PC-3 (cell line): ENCODE data around the gene ZNF423. TPM values are rescaled to one million over a fixed set of nuclear protein-coding genes. Genes with fewer than 3 reads are reported as not detected.

Experiments used
- ATAC-seq: fragments of 200-7000 bp; cut with Tn5 transposase; 2 replicates; pipeline ENCODE4 v1.9.1; 2020; ENCODE audit warnings: mild to moderate bottlenecking, moderate library complexity
- BruUV-seq: library from RNA; stranded (reverse); fragments of 400-500 nt; replicated peaks from 2 replicates; lab custom pipeline; 2021; lab: Mats Ljungman, UMichigan
- CTCF ChIA-PET: fragments of 300-600 bp; sonication (Branson Sonifier 250); formaldehyde crosslinking; loops from one replicate; lab custom pipeline; 2022; ENCODE audit warnings: antibody characterized with exemption; lab: Charles Lee
- POLR2A ChIA-PET: fragments of 300-600 bp; sonication (Branson Sonifier 250); formaldehyde crosslinking; loops from one replicate; lab custom pipeline; 2022; ENCODE audit warnings: antibody characterized with exemption; ENCODE audit not compliant: unreplicated experiment; lab: Charles Lee
- DNase-seq: peaks from one replicate; pipeline ENCODE4 v3.0.0-alpha.2; 2015
- H2AFZ ChIP-seq: fragments of 300-600 bp; sonication (generic); 2 replicates; pipeline ENCODE4 v1.6.0; 2016; ENCODE audit warnings: antibody characterized with exemption, low read length
- H3F3A ChIP-seq: fragments of 300-600 bp; sonication (generic); one replicate; pipeline ENCODE4 v1.6.0; 2017; ENCODE audit warnings: antibody characterized with exemption, low read length, control low read depth, mild to moderate bottlenecking; ENCODE audit not compliant: unreplicated experiment
- H3K27ac ChIP-seq: fragments of 300-600 bp; sonication (generic); 2 replicates; pipeline ENCODE4 v1.5.1; 2016; ENCODE audit warnings: mild to moderate bottlenecking, low read length
- H3K27me3 ChIP-seq: fragments of 300-600 bp; sonication (generic); 2 replicates; pipeline ENCODE4 v1.6.1; 2016; ENCODE audit warnings: low read length, mixed read lengths
- H3K36me3 ChIP-seq: fragments of 300-600 bp; sonication (generic); 2 replicates; pipeline ENCODE4 v1.6.1; 2016; ENCODE audit warnings: low read depth, mixed run types, low read length, mixed read lengths
- H3K4me1 ChIP-seq: fragments of 300-600 bp; sonication (generic); 2 replicates; pipeline ENCODE4 v1.5.1; 2016; ENCODE audit warnings: low read length; ENCODE audit not compliant: insufficient read depth
- H3K4me2 ChIP-seq: fragments of 300-600 bp; sonication (generic); 2 replicates; pipeline ENCODE4 v1.6.0; 2016; ENCODE audit warnings: low read length
- H3K4me3 ChIP-seq: fragments of 300-600 bp; sonication (generic); 2 replicates; pipeline ENCODE4 v1.5.1; 2016; ENCODE audit warnings: mild to moderate bottlenecking, low read length, mixed read lengths
- H3K79me2 ChIP-seq: fragments of 300-600 bp; sonication (generic); 2 replicates; pipeline ENCODE4 v1.6.1; 2017; ENCODE audit warnings: low read length, mixed read lengths
- H3K9ac ChIP-seq: fragments of 300-600 bp; sonication (generic); 2 replicates; pipeline ENCODE4 v1.6.0; 2016; ENCODE audit warnings: mild to moderate bottlenecking, low read length
- H3K9me2 ChIP-seq: fragments of 300-600 bp; sonication (generic); replicated peaks from 2 replicates; pipeline ENCODE4 v1.6.1; 2016; ENCODE audit warnings: mixed run types, low read length, mixed read lengths
- H3K9me3 ChIP-seq: fragments of 300-600 bp; sonication (generic); 2 replicates; pipeline ENCODE4 v1.6.1; 2016; ENCODE audit warnings: low read length, mixed read lengths
- H4K20me1 ChIP-seq: fragments of 300-600 bp; sonication (generic); 2 replicates; pipeline ENCODE4 v1.6.1; 2016; ENCODE audit warnings: low read length, mixed read lengths
- CTCF ChIP-seq: fragments of 300-600 bp; sonication (generic); conservative IDR thresholded peaks from 2 replicates; pipeline ENCODE4 v1.5.1; 2017; ENCODE audit warnings: antibody characterized with exemption, low read depth, mild to moderate bottlenecking, low read length
- EZH2 ChIP-seq: fragments of 300-600 bp; sonication (generic); IDR thresholded peaks from one replicate; pipeline ENCODE4 v1.6.1; 2017; ENCODE audit warnings: antibody characterized with exemption, mild to moderate bottlenecking, low read length; ENCODE audit not compliant: unreplicated experiment
- EZH2phosphoT487 ChIP-seq: fragments of 300-600 bp; sonication (generic); IDR thresholded peaks from 2 replicates; pipeline ENCODE4 v1.6.1; 2018; ENCODE audit warnings: mild to moderate bottlenecking, antibody characterized with exemption, low read length, borderline replicate concordance
- intact Hi-C: fragments of 100-400 bp; cut with micrococcal nuclease; formaldehyde crosslinking; loops from 2 replicates; pipeline ENCODE4 v1.9.0; 2023
- total RNA-seq: library from RNA; depleted of rRNA; stranded (reverse); fragments of >200 nt; gene quantifications from 2 replicates; pipeline ENCODE4 v1.2.3, GENCODE V29; 2014

The ZNF423 gene
- total RNA-seq, 1 experiment from 2014 or later, result not detected

- no peak for ATAC-seq
- Histone ChIP-seq H3K9ac (no peak overlapping the region), H3K9me3 (no peaks in the 10 kb centered on the region), H3F3A (no peaks in the 10 kb centered on the region), H3K79me2 (no peaks in the 10 kb centered on the region), H3K27ac (no peak overlapping the region), H2AFZ (no peak overlapping the region), H3K27me3 (no peaks in the 10 kb centered on the region), H3K4me2 (no peak overlapping the region), H3K36me3 (no peaks in the 10 kb centered on the region), H3K4me1 (no peaks in the 10 kb centered on the region), H3K4me3 (no peak overlapping the region), H3K9me2 (no peaks in the 10 kb centered on the region), H4K20me1 (no peaks in the 10 kb centered on the region)
- DNase-seq, result no peak
- intact Hi-C loops, result no loop called here
- CTCF ChIA-PET, result no interaction called here
- BruUV-seq, result no TSS peak
- POLR2A ChIA-PET, result no interaction called here
- TF ChIP-seq CTCF (no peak), EZH2phosphoT487 (no peak), EZH2 (no peak)
Observed at GRCh38 chr16:49779979-49780378, 75.9 kb downstream of the ZNF423 start.

DNA sequence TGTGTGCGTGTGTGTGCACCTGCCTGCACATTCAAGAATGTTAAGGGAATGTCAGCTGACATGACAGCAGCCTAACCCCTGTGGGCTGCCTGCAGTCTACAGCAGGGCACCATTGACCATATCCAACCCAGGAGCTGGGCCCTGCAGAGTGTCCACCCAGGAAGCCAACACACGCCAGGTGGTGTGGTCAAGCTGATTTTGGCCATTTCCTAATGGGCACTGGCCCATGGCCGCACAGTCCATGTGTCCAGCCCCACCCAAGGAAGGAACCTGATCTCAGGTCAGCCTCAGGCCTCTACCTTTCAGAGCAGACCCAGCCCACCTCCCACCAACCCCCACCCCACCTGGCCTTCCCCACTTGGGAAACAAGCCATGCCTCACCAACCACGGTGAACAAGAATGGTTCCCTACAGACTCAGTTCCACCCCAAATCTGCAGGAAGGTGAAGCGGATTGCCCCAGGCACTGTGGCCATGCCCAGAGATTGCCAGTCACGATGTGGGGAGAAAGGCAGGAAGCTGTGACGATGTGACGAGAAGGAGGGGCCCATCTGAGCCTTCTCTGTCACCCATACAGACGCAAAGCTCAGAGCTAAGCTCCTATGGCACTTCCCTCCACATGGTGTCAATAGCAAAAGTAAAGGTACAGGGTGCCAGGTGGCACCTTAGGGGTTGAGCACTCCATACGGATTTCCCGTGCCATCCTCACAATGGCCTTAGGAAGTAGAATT, 77.5 kb downstream of the ZNF423 start:
- no peaks in the 10 kb centered on the region for H4K20me1 ChIP-seq
- TF ChIP-seq EZH2phosphoT487, result no peak
- H3K36me3 ChIP-seq, result no peaks in the 10 kb centered on the region
- no peaks in the 10 kb centered on the region for H3K4me1 ChIP-seq
- no peak overlapping the region for H3K4me2 ChIP-seq
- CTCF ChIA-PET, result no interaction called here
- no peak overlapping the region for H2AFZ ChIP-seq
- no peaks in the 10 kb centered on the region for H3K9me3 ChIP-seq
- ATAC-seq (no peak), DNase-seq (no peak)
- H3F3A ChIP-seq, result no peaks in the 10 kb centered on the region
- H3K9me2 ChIP-seq, result no peaks in the 10 kb centered on the region
- no peak overlapping the region for H3K4me3 ChIP-seq
- no TSS peak for BruUV-seq
- no peaks in the 10 kb centered on the region for H3K27me3 ChIP-seq
- H3K9ac ChIP-seq, result no peak overlapping the region
- POLR2A ChIA-PET, result no interaction called here
- H3K27ac ChIP-seq, result no peak overlapping the region
- intact Hi-C loops, result no loop called here
- H3K79me2 ChIP-seq, result no peaks in the 10 kb centered on the region

GRCh38 chr16:49776734-49777133, 79.2 kb downstream of the ZNF423 start:
- Histone ChIP-seq H4K20me1 (no peaks in the 10 kb centered on the region), H2AFZ (no peak overlapping the region), H3K27ac (no peak overlapping the region), H3K27me3 (no peaks in the 10 kb centered on the region), H3K4me3 (no peak overlapping the region), H3K9me3 (no peaks in the 10 kb centered on the region), H3K9me2 (no peaks in the 10 kb centered on the region), H3K36me3 (no peaks in the 10 kb centered on the region), H3K9ac (no peak overlapping the region), H3K79me2 (no peaks in the 10 kb centered on the region), H3F3A (no peaks in the 10 kb centered on the region), H3K4me2 (no peak overlapping the region), H3K4me1 (no peaks in the 10 kb centered on the region)
- ATAC-seq, result no peak
- DNase-seq, result no peak
- POLR2A ChIA-PET, result no interaction called here
- no peak for TF ChIP-seq EZH2phosphoT487
- TF ChIP-seq EZH2, result no peak
- TF ChIP-seq CTCF, result no peak
- BruUV-seq, result no TSS peak
- CTCF ChIA-PET, result no interaction called here
- intact Hi-C loops, result no loop called here
